Tibial artery (tissue), 4 donors: Measurements from ENCODE around the gene SLC38A10.

Source experiments
- DNase-seq, 2 donors: peaks; one replicate each; pipeline ENCODE4 v3.0.0-alpha.2; 2019
- H3K27ac ChIP-seq, 2 donors: fragments of 200-600 bp; sonication (generic) in 1 of 2; 1 replicate in 1 of 2; 2 replicates in 1 of 2; pipeline ENCODE4 v1.5.1; 2018 to 2019; ENCODE audit warnings: mild to moderate bottlenecking in 1 of 2
- H3K27me3 ChIP-seq, 2 donors: fragments of 200-600 bp; sonication (generic) in 1 of 2; one replicate each; pipeline versions ENCODE4 v1.5.1 to v1.6.0; 2016 to 2019
- H3K36me3 ChIP-seq, 3 donors: fragments of 200-600 bp; sonication (generic) in 2 of 3; one replicate each; pipeline ENCODE4 v1.5.1; 2016 to 2019; ENCODE audit warnings: mild to moderate bottlenecking in 2 of 3
- H3K4me1 ChIP-seq, 4 donors: fragments of 200-600 bp; sonication (generic) in 2 of 4; 1 replicate in 3 of 4; 2 replicates in 1 of 4; pipeline ENCODE4 v1.5.1; 2016 to 2019
- H3K4me3 ChIP-seq, 2 donors: fragments of 200-600 bp; sonication (generic) in 1 of 2; 1 replicate in 1 of 2; 2 replicates in 1 of 2; pipeline ENCODE4 v1.5.1; 2018 to 2019; ENCODE audit warnings: mild to moderate bottlenecking in 2 of 2
- H3K9me3 ChIP-seq, 3 donors: fragments of 200-600 bp; sonication (generic) in 1 of 3; one replicate each; pipeline ENCODE4 v1.5.1; 2016 to 2019
- CTCF ChIP-seq, 2 experiments: fragments of 200-600 bp in 1 of 2; fragments of 450-650 bp in 1 of 2; IDR thresholded peaks; one replicate each; pipeline ENCODE4 v1.5.1; 2017 to 2019; ENCODE audit warnings: antibody characterized with exemption in 2 of 2, mild to moderate bottlenecking in 1 of 2, moderate library complexity in 1 of 2
- intact Hi-C: fragments of 100-400 bp; cut with DNase I; formaldehyde crosslinking; loops from one replicate; pipeline ENCODE4 v1.15.0; 2023; ENCODE audit warnings: low total_unique reads

The SLC38A10 gene

GRCh38 chr17:81277946-81278693 lies 17.0 kb downstream of the SLC38A10 start:
- Histone ChIP-seq H3K4me3 (no peak overlapping the region), H3K27ac (no peak overlapping the region), H3K27me3 (no peaks in the 10 kb centered on the region), H3K4me1 (no peaks in the 10 kb centered on the region), H3K36me3 (peaks cover 35 to 98% (median 79%) of the 10 kb centered on the region in 3 donors), H3K9me3 (no peaks in the 10 kb centered on the region)
- no peak for DNase-seq
- intact Hi-C loops: no loop called here
- TF ChIP-seq CTCF (IDR thresholded peaks at IDR 0.05): no peak

- Histone ChIP-seq H3K9me3 (no peaks in the 10 kb centered on the region), H3K4me3 (no peak overlapping the region), H3K27me3 (no peaks in the 10 kb centered on the region), H3K27ac (no peak overlapping the region), H3K4me1 (no peaks in the 10 kb centered on the region), H3K36me3 (peaks cover 40 to 98% (median 81%) of the 10 kb centered on the region in 3 donors)
- no peak for TF ChIP-seq CTCF (IDR thresholded peaks at IDR 0.05)
- intact Hi-C loops: no loop called here
- no peak for DNase-seq
Measured at GRCh38 chr17:81277421-81277820, 17.7 kb downstream of the SLC38A10 start.

GRCh38 chr17:81276781-81277180 lies 18.3 kb downstream of the SLC38A10 start:
- Histone ChIP-seq H3K27me3 (no peaks in the 10 kb centered on the region), H3K36me3 (peaks cover 40 to 98% (median 79%) of the 10 kb centered on the region in 3 donors), H3K4me3 (no peak overlapping the region), H3K27ac (no peak overlapping the region), H3K9me3 (no peaks in the 10 kb centered on the region), H3K4me1 (no peaks in the 10 kb centered on the region)
- no peak for DNase-seq
- intact Hi-C loops: no loop called here
- TF ChIP-seq CTCF (IDR thresholded peaks at IDR 0.05): no peak

- no peak for TF ChIP-seq CTCF (IDR thresholded peaks at IDR 0.05)
- Histone ChIP-seq H3K36me3 (peaks cover 49 to 98% (median 75%) of the 10 kb centered on the region in 3 donors), H3K27me3 (no peaks in the 10 kb centered on the region), H3K9me3 (no peaks in the 10 kb centered on the region), H3K4me1 (no peaks in the 10 kb centered on the region), H3K27ac (no peak overlapping the region), H3K4me3 (no peak overlapping the region)
- intact Hi-C loops: no loop called here
- DNase-seq: no peak
Measured at GRCh38 chr17:81274471-81274855, 20.6 kb downstream of the SLC38A10 start.

GRCh38 chr17:81273698-81274470 lies 21.2 kb downstream of the SLC38A10 start:
- intact Hi-C loops: no loop called here
- H3K36me3 ChIP-seq: peaks cover 54 to 96% (median 74%) of the 10 kb centered on the region in 3 donors

More at GRCh38 chr17:81273698-81274470, 21.2 kb downstream of the SLC38A10 start:
- TF ChIP-seq CTCF (IDR thresholded peaks at IDR 0.05): no peak
- Histone ChIP-seq H3K27me3 (no peaks in the 10 kb centered on the region), H3K4me1 (no peaks in the 10 kb centered on the region), H3K4me3 (no peak overlapping the region), H3K27ac (no peak overlapping the region), H3K9me3 (no peaks in the 10 kb centered on the region)
- DNase-seq: no peak
